RWPE2 (cell line): ENCODE data around the gene FILIP1.

Experiments
- ATAC-seq: fragments of 200-7000 bp; cut with Tn5 transposase; 3 replicates; pipeline ENCODE4 v1.9.1; 2021; ENCODE audit warnings: low read depth
- DNase-seq: peaks from one replicate; pipeline ENCODE4 v3.0.0-alpha.2; 2020; ENCODE audit warnings: low spot score
- H3K27ac ChIP-seq: fragments of 450-650 bp; 2 replicates; pipeline ENCODE4 v1.5.1; 2017; ENCODE audit warnings: mild to moderate bottlenecking; ENCODE audit not compliant: poor library complexity, severe bottlenecking
- H3K27me3 ChIP-seq: fragments of 250-450 bp; sonication (Bioruptor Pico); 2 replicates; pipeline ENCODE4 v1.5.1; 2021; ENCODE audit warnings: mild to moderate bottlenecking, moderate library complexity; ENCODE audit not compliant: insufficient read depth, poor library complexity, severe bottlenecking
- H3K36me3 ChIP-seq: fragments of 250-450 bp; sonication (Bioruptor Pico); 2 replicates; pipeline ENCODE4 v1.5.1; 2020; ENCODE audit warnings: low read depth, mild to moderate bottlenecking, moderate library complexity
- H3K4me1 ChIP-seq: fragments of 250-450 bp; sonication (Bioruptor Pico); 2 replicates; pipeline ENCODE4 v1.5.1; 2021; ENCODE audit warnings: mild to moderate bottlenecking, moderate library complexity; ENCODE audit not compliant: insufficient read depth, poor library complexity, severe bottlenecking
- H3K4me3 ChIP-seq: fragments of 250-450 bp; sonication (Bioruptor Pico); 2 replicates; pipeline ENCODE4 v1.5.1; 2021; ENCODE audit warnings: mild to moderate bottlenecking, moderate library complexity; ENCODE audit not compliant: severe bottlenecking
- H3K9me3 ChIP-seq: fragments of 250-450 bp; sonication (Bioruptor Pico); 2 replicates; pipeline ENCODE4 v1.5.1; 2021; ENCODE audit warnings: mild to moderate bottlenecking, moderate library complexity; ENCODE audit not compliant: severe bottlenecking
- CTCF ChIP-seq: fragments of 450-650 bp; IDR thresholded peaks from one replicate; pipeline ENCODE4 v1.5.1; 2017; ENCODE audit warnings: mild to moderate bottlenecking, moderate library complexity; ENCODE audit not compliant: poor library complexity, severe bottlenecking

FILIP1 gene

GRCh38 chr6:75397171-75397570 is 96.4 kb downstream of the FILIP1 start:
- Histone ChIP-seq H3K27me3 (no peaks in the 10 kb centered on the region), H3K4me1 (no peaks in the 10 kb centered on the region), H3K4me3 (no peak overlapping the region), H3K36me3 (no peaks in the 10 kb centered on the region), H3K9me3 (no peaks in the 10 kb centered on the region), H3K27ac (no peak overlapping the region)
- DNase-seq (no peak), ATAC-seq (no peak)
- TF ChIP-seq CTCF: no peak

GRCh38 chr6:75396005-75396800 is 97.4 kb downstream of the FILIP1 start:
- TF ChIP-seq CTCF: no peak
- no peaks in the 10 kb centered on the region for H3K27me3 ChIP-seq
- no peak overlapping the region for H3K27ac ChIP-seq
- no peak overlapping the region for H3K4me3 ChIP-seq
- DNase-seq (no peak), ATAC-seq (no peak)
- H3K9me3 ChIP-seq: no peaks in the 10 kb centered on the region
- H3K4me1 ChIP-seq: no peaks in the 10 kb centered on the region
- H3K36me3 ChIP-seq: no peaks in the 10 kb centered on the region

- H3K9me3 ChIP-seq: no peaks in the 10 kb centered on the region
- no peaks in the 10 kb centered on the region for H3K36me3 ChIP-seq
- no peak overlapping the region for H3K4me3 ChIP-seq
- no peak for ATAC-seq
- H3K4me1 ChIP-seq: no peaks in the 10 kb centered on the region
- no peaks in the 10 kb centered on the region for H3K27me3 ChIP-seq
- no peak for TF ChIP-seq CTCF
- DNase-seq: no peak
- no peak overlapping the region for H3K27ac ChIP-seq
Observed at GRCh38 chr6:75393806-75394205, 99.8 kb downstream of the FILIP1 start.

- no peak for TF ChIP-seq CTCF
- Histone ChIP-seq H3K36me3 (no peaks in the 10 kb centered on the region), H3K4me1 (no peaks in the 10 kb centered on the region), H3K27ac (no peak overlapping the region), H3K9me3 (no peaks in the 10 kb centered on the region), H3K27me3 (no peaks in the 10 kb centered on the region), H3K4me3 (no peak overlapping the region)
- ATAC-seq (no peak), DNase-seq (no peak)
Observed at GRCh38 chr6:75391276-75391675, 102.3 kb downstream of the FILIP1 start.

- Histone ChIP-seq H3K9me3 (no peaks in the 10 kb centered on the region), H3K4me3 (no peak overlapping the region), H3K4me1 (no peaks in the 10 kb centered on the region), H3K27me3 (peaks cover 4% of the 10 kb centered on the region), H3K27ac (no peak overlapping the region), H3K36me3 (no peaks in the 10 kb centered on the region)
- DNase-seq (no peak), ATAC-seq (no peak)
- no peak for TF ChIP-seq CTCF
Observed at GRCh38 chr6:75386050-75386770, 107.4 kb downstream of the FILIP1 start.
